K562 (cell line): ENCODE results near the gene MEIOB. TPM values are rescaled to one million over a fixed set of nuclear protein-coding genes. Genes with fewer than 3 reads are reported as not detected.

ENCODE experiments used
- CBFA2T2 ChIP-seq: fragments of 450-650 bp; conservative IDR thresholded peaks from 2 replicates; pipeline ENCODE4 v1.6.1; 2017; ENCODE audit warnings: mild to moderate bottlenecking
- CEBPB ChIP-seq: fragments of 450-650 bp; IDR thresholded peaks from 2 replicates; pipeline ENCODE4 v1.6.1; 2016; ENCODE audit warnings: missing genetic modification characterization, missing compliant biosample characterization
- E2F3 ChIP-seq: fragments of 250-450 bp; sonication (Bioruptor Pico); IDR thresholded peaks from 2 replicates; pipeline ENCODE4 v1.4.0; 2020; ENCODE audit warnings: mild to moderate bottlenecking
- ELK3 ChIP-seq: fragments of 450-650 bp; formaldehyde crosslinking; IDR thresholded peaks from 2 replicates; pipeline ENCODE4 v1.4.0; 2020; ENCODE audit warnings: mild to moderate bottlenecking
- FOSL1 ChIP-seq: fragments of 200-800 bp; sonication (Bioruptor generic); conservative IDR thresholded peaks from 2 replicates; pipeline ENCODE4 v1.6.1; 2016; ENCODE audit warnings: missing genetic modification characterization, missing compliant biosample characterization
- FOXM1 ChIP-seq, 2 experiments: fragments of 450-650 bp in 1 of 2; sonication (generic) in 1 of 2; formaldehyde crosslinking in 1 of 2; IDR thresholded peaks; 2 replicates each; pipeline versions ENCODE4 v1.6.1 to v1.9.0; 2017 to 2022; ENCODE audit warnings: low read depth in 2 of 2, mild to moderate bottlenecking in 2 of 2, missing genetic modification reagents in 1 of 2, moderate library complexity in 1 of 2
- GABPB1 ChIP-seq: sonication (generic); formaldehyde crosslinking; IDR thresholded peaks from 2 replicates; pipeline ENCODE4 v1.8.0; 2022; ENCODE audit warnings: mild to moderate bottlenecking, missing genetic modification reagents
- HDAC3 ChIP-seq: fragments of 450-650 bp; IDR thresholded peaks from 2 replicates; pipeline ENCODE4 v1.6.1; 2018; ENCODE audit warnings: borderline replicate concordance, mild to moderate bottlenecking, moderate library complexity; ENCODE audit not compliant: partially characterized antibody
- LCOR ChIP-seq: sonication (generic); formaldehyde crosslinking; IDR thresholded peaks from 2 replicates; pipeline ENCODE4 v1.8.0; 2022; ENCODE audit warnings: mild to moderate bottlenecking, missing genetic modification reagents
- MAFG ChIP-seq: fragments of 450-650 bp; conservative IDR thresholded peaks from 2 replicates; pipeline ENCODE4 v1.6.1; 2016; ENCODE audit warnings: missing genetic modification characterization, missing compliant biosample characterization
- MCM7 ChIP-seq, 2 experiments: fragments of 450-650 bp; IDR thresholded peaks; 2 replicates each; pipeline ENCODE4 v1.6.1; 2016 to 2018
- MTF1 ChIP-seq: fragments of 250-450 bp; sonication (Bioruptor Pico); IDR thresholded peaks from 2 replicates; pipeline ENCODE4 v1.9.0; 2021; ENCODE audit warnings: moderate library complexity, mild to moderate bottlenecking, inconsistent platforms, borderline replicate concordance
- MYC ChIP-seq, 2 experiments: fragments of 250-450 bp in 1 of 2; sonication (Bioruptor Pico) in 1 of 2; IDR thresholded peaks; 2 replicates each; pipeline versions ENCODE4 v1.5.1 to v1.6.1; 2012 to 2021; ENCODE audit warnings: low read depth in 2 of 2, borderline replicate concordance in 1 of 2, improper control_type of control experiment in 1 of 2, low read length in 1 of 2, mild to moderate bottlenecking in 1 of 2, moderate library complexity in 1 of 2
- NR2C2 ChIP-seq, 2 experiments: fragments of 200-800 bp in 1 of 2; sonication (Bioruptor generic) in 1 of 2; sonication (generic) in 1 of 2; formaldehyde crosslinking in 1 of 2; IDR thresholded peaks; 2 replicates each; pipeline versions ENCODE4 v1.6.1 to v1.8.0; 2016 to 2022; ENCODE audit warnings: mild to moderate bottlenecking in 1 of 2, missing compliant biosample characterization in 1 of 2, missing genetic modification characterization in 1 of 2, missing genetic modification reagents in 1 of 2
- RCOR1 ChIP-seq, 2 experiments: IDR thresholded peaks; 2 replicates each; pipeline ENCODE4 v1.6.1; 2012; ENCODE audit warnings: low read depth in 2 of 2, low read length in 2 of 2, borderline replicate concordance in 1 of 2, improper control_type of control experiment in 1 of 2
- SAP30 ChIP-seq: fragments of 200-600 bp; sonication (generic); IDR thresholded peaks from 2 replicates; pipeline ENCODE4 v1.6.1; 2012; ENCODE audit warnings: borderline replicate concordance, low read depth, mild to moderate bottlenecking, moderate library complexity, low read length, control low read depth, inconsistent platforms; ENCODE audit not compliant: insufficient read depth, poor library complexity, severe bottlenecking
- TEAD1 ChIP-seq, 2 experiments: fragments of 450-650 bp in 1 of 2; sonication (generic) in 1 of 2; formaldehyde crosslinking; IDR thresholded peaks; 2 replicates each; pipeline versions ENCODE4 v1.4.0 to v1.8.0; 2020 to 2022; ENCODE audit warnings: mild to moderate bottlenecking in 2 of 2, missing genetic modification reagents in 1 of 2
- YY1 ChIP-seq, 3 experiments: IDR thresholded peaks; 2 replicates each; pipeline ENCODE4 v1.6.1; 2011; ENCODE audit warnings: low read length in 2 of 3, mild to moderate bottlenecking in 2 of 3, moderate library complexity in 2 of 3, borderline replicate concordance in 1 of 3, control low read depth in 1 of 3, low read depth in 1 of 3; ENCODE audit not compliant: insufficient read depth in 3 of 3, insufficient replicate concordance in 2 of 3, control insufficient read depth in 1 of 3, insufficient read length in 1 of 3; ENCODE audit errors: extremely low read depth in 1 of 3
- ZHX1 ChIP-seq: fragments of 150-350 bp; conservative IDR thresholded peaks from 2 replicates; pipeline ENCODE4 v1.6.1; 2014; ENCODE audit warnings: low read length
- ZKSCAN8 ChIP-seq: fragments of 200-800 bp; sonication (Bioruptor generic); IDR thresholded peaks from 2 replicates; pipeline ENCODE4 v1.6.1; 2016; ENCODE audit warnings: missing genetic modification characterization, missing compliant biosample characterization
- ZNF217 ChIP-seq: sonication (generic); formaldehyde crosslinking; IDR thresholded peaks from 2 replicates; pipeline ENCODE4 v1.8.0; 2022; ENCODE audit warnings: mild to moderate bottlenecking, missing genetic modification reagents
- ZNF445 ChIP-seq: fragments of 250-450 bp; sonication (Bioruptor Pico); IDR thresholded peaks from 2 replicates; pipeline ENCODE4 v1.4.0; 2020; ENCODE audit warnings: low read depth, mild to moderate bottlenecking, moderate library complexity
- ZNF707 ChIP-seq: fragments of 250-450 bp; sonication (Bioruptor Pico); conservative IDR thresholded peaks from 2 replicates; pipeline ENCODE4 v1.8.0; 2022; ENCODE audit warnings: inconsistent platforms, mild to moderate bottlenecking, moderate library complexity
- polyA plus RNA-seq, 8 experiments: library from polyadenylated mRNA; depleted of rRNA in 4 of 8; stranded (reverse) in 5 of 8; unstranded in 3 of 8; fragments of >200 nt; fragmentation: Nextera tagmentation in 2 of 8; fragmentation: Illumina TruSeq in 1 of 8; extraction: Ambion mirVana in 2 of 8; extraction: Trizol in 1 of 8; gene quantifications; 2 replicates each; pipeline versions ENCODE4 v1.2.1 to v1.2.3, GENCODE V29; 2011 to 2014; ENCODE audit warnings: inconsistent platforms in 1 of 8, missing spikeins in 1 of 8
- total RNA-seq, 7 experiments: library from RNA; depleted of rRNA in 6 of 7; stranded (reverse); fragments of >200 nt in 6 of 7; fragmentation: Illumina TruSeq in 2 of 7; extraction: Trizol in 2 of 7; gene quantifications; 2 replicates each; pipeline versions ENCODE4 v1.2.1 to v1.2.3, GENCODE V29; 2011 to 2021; ENCODE audit warnings: low replicate concordance in 1 of 7

The MEIOB gene
- total and polyA plus RNA-seq, 9 of the 15 experiments (the other 6 are each of a cell fraction or from before 2014, with no cell fraction given) = 25.4 to 203 (median 97.6) TPM

- TF ChIP-seq MYC (IDR thresholded peaks at IDR 0.05; ENCODE audit: low read depth, low read length) = peak; percentile 75
- TF ChIP-seq MYC (CRISPR knock-in tag; IDR thresholded peaks at IDR 0.05; ENCODE audit: borderline replicate concordance, low read depth) = no peak
- TF ChIP-seq CEBPB = no peak
- TF ChIP-seq MAFG (tag) = no peak
- TF ChIP-seq RCOR1 (IDR thresholded peaks at IDR 0.05; ENCODE audit: borderline replicate concordance in 1 of 2, low read depth in 2 of 2, low read length in 2 of 2) = no peak
- no peak for TF ChIP-seq SAP30
- TF ChIP-seq FOXM1 (IDR thresholded peaks at IDR 0.05; ENCODE audit: low read depth) = peak; percentile 18; the same call in 1 of the 2 replicates
- no peak for TF ChIP-seq FOXM1 (CRISPR knock-in tag; IDR thresholded peaks at IDR 0.05; ENCODE audit: low read depth)
- no peak for TF ChIP-seq GABPB1 (CRISPR knock-in tag)
- TF ChIP-seq HDAC3 = no peak
- no peak for TF ChIP-seq ZKSCAN8 (CRISPR knock-in tag)
- TF ChIP-seq NR2C2 (CRISPR knock-in tag; IDR thresholded peaks at IDR 0.05) = no peak
- no peak for TF ChIP-seq NR2C2 (tag; IDR thresholded peaks at IDR 0.05)
- no peak for TF ChIP-seq ELK3 (CRISPR knock-in tag)
- TF ChIP-seq TEAD1 (CRISPR knock-in tag; IDR thresholded peaks at IDR 0.05) = no peak
- TF ChIP-seq YY1 (IDR thresholded peaks at IDR 0.05; ENCODE audit: borderline replicate concordance in 1 of 3, control insufficient read depth in 1 of 3, extremely low read depth in 1 of 3, insufficient read depth in 3 of 3, insufficient read length in 1 of 3, insufficient replicate concordance in 2 of 3, low read depth in 1 of 3, low read length in 2 of 3) = no peak
- no peak for TF ChIP-seq ZNF445 (CRISPR knock-in tag)
- TF ChIP-seq CBFA2T2 = no peak
- TF ChIP-seq MCM7 (IDR thresholded peaks at IDR 0.05) = no peak
- no peak for TF ChIP-seq MTF1 (CRISPR knock-in tag)
- TF ChIP-seq ZNF217 (CRISPR knock-in tag) = no peak
- no peak for TF ChIP-seq FOSL1 (tag)
- no peak for TF ChIP-seq ZNF707 (CRISPR knock-in tag)
- no peak for TF ChIP-seq LCOR (CRISPR knock-in tag)
- no peak for TF ChIP-seq ZHX1
- TF ChIP-seq E2F3 (CRISPR knock-in tag) = no peak
Measured at GRCh38 chr16:1812732-1813163, 59.2 kb downstream of the MEIOB start (continued).
